Measurements from ENCODE around the gene GDF2.

Gene GDF2

GRCh38 chr10:47359626-47360418, 37.6 kb downstream of the GDF2 start:
- no peak for ATAC-seq
- no peak overlapping the region for H3K27ac Mint-ChIP-seq
- H3K27me3 Mint-ChIP-seq: no peaks in the 10 kb centered on the region
- H3K9me3 Mint-ChIP-seq: no peaks in the 10 kb centered on the region
- no peak overlapping the region for H3K4me3 Mint-ChIP-seq
- H3K4me1 Mint-ChIP-seq: no peaks in the 10 kb centered on the region
- DNase-seq: no peak

- no peak overlapping the region for H3K27ac Mint-ChIP-seq
Measured at GRCh38 chr10:47360419-47361040, 38.3 kb downstream of the GDF2 start.

GRCh38 chr10:47361293-47361692, 39.0 kb downstream of the GDF2 start:
- no peak for DNase-seq
- no peak overlapping the region for H3K27ac Mint-ChIP-seq
- no peak overlapping the region for H3K4me3 Mint-ChIP-seq
- H3K27me3 Mint-ChIP-seq: no peaks in the 10 kb centered on the region
- H3K9me3 Mint-ChIP-seq: no peaks in the 10 kb centered on the region
- no peaks in the 10 kb centered on the region for H3K4me1 Mint-ChIP-seq
- no peak for ATAC-seq

More at GRCh38 chr10:47360419-47361040, 38.3 kb downstream of the GDF2 start:
- peak; percentile 37 for ATAC-seq
- Mint-ChIP-seq H3K4me3 (no peak overlapping the region), H3K9me3 (no peaks in the 10 kb centered on the region), H3K27me3 (no peaks in the 10 kb centered on the region), H3K4me1 (no peaks in the 10 kb centered on the region)
- DNase-seq: no peak

- DNase-seq (no peak), ATAC-seq (no peak)
- Mint-ChIP-seq H3K4me3 (no peak overlapping the region), H3K9me3 (no peaks in the 10 kb centered on the region), H3K27me3 (no peaks in the 10 kb centered on the region), H3K27ac (no peak overlapping the region), H3K4me1 (no peaks in the 10 kb centered on the region)
Measured at GRCh38 chr10:47362199-47362598, 39.9 kb downstream of the GDF2 start.

GRCh38 chr10:47363781-47364180, 41.5 kb downstream of the GDF2 start:
- H3K4me1 Mint-ChIP-seq: no peaks in the 10 kb centered on the region
- no peak overlapping the region for H3K27ac Mint-ChIP-seq
- ATAC-seq: no peak

GRCh38 chr10:47364366-47364765, 42.1 kb downstream of the GDF2 start:
- no peaks in the 10 kb centered on the region for H3K9me3 Mint-ChIP-seq
- ATAC-seq (no peak), DNase-seq (no peak)
- no peak overlapping the region for H3K27ac Mint-ChIP-seq
- H3K4me1 Mint-ChIP-seq: no peaks in the 10 kb centered on the region
- H3K4me3 Mint-ChIP-seq: no peak overlapping the region
- no peaks in the 10 kb centered on the region for H3K27me3 Mint-ChIP-seq

More at GRCh38 chr10:47363781-47364180, 41.5 kb downstream of the GDF2 start:
- Mint-ChIP-seq H3K9me3 (no peaks in the 10 kb centered on the region), H3K27me3 (no peaks in the 10 kb centered on the region), H3K4me3 (no peak overlapping the region)
- no peak for DNase-seq

GRCh38 chr10:47364911-47365310, 42.7 kb downstream of the GDF2 start:
- Mint-ChIP-seq H3K4me3 (no peak overlapping the region), H3K4me1 (no peaks in the 10 kb centered on the region), H3K27ac (no peak overlapping the region), H3K9me3 (no peaks in the 10 kb centered on the region), H3K27me3 (no peaks in the 10 kb centered on the region)
- DNase-seq: no peak
- no peak for ATAC-seq

GRCh38 chr10:47365431-47366180, 43.4 kb downstream of the GDF2 start:
- no peak overlapping the region for H3K27ac Mint-ChIP-seq
- no peak for ATAC-seq

GRCh38 chr10:47366181-47366631, 44.0 kb downstream of the GDF2 start:
- Mint-ChIP-seq H3K27ac (no peak overlapping the region), H3K27me3 (no peaks in the 10 kb centered on the region), H3K4me3 (no peak overlapping the region), H3K4me1 (no peaks in the 10 kb centered on the region), H3K9me3 (no peaks in the 10 kb centered on the region)
- ATAC-seq (no peak), DNase-seq (no peak)

More at GRCh38 chr10:47365431-47366180, 43.4 kb downstream of the GDF2 start:
- no peaks in the 10 kb centered on the region for H3K9me3 Mint-ChIP-seq
- no peak overlapping the region for H3K4me3 Mint-ChIP-seq
- no peaks in the 10 kb centered on the region for H3K27me3 Mint-ChIP-seq
- DNase-seq: no peak
- no peaks in the 10 kb centered on the region for H3K4me1 Mint-ChIP-seq

GRCh38 chr10:47366731-47367460, 44.6 kb downstream of the GDF2 start:
- Mint-ChIP-seq H3K9me3 (no peaks in the 10 kb centered on the region), H3K4me3 (no peak overlapping the region), H3K4me1 (no peaks in the 10 kb centered on the region), H3K27me3 (no peaks in the 10 kb centered on the region), H3K27ac (no peak overlapping the region)
- DNase-seq (peak in 1 of 2 donors; percentile 2), ATAC-seq (no peak)

GRCh38 chr10:47367646-47368045, 45.4 kb downstream of the GDF2 start:
- Mint-ChIP-seq H3K4me1 (no peaks in the 10 kb centered on the region), H3K9me3 (no peaks in the 10 kb centered on the region), H3K27ac (no peak overlapping the region), H3K27me3 (no peaks in the 10 kb centered on the region), H3K4me3 (no peak overlapping the region)
- DNase-seq (no peak), ATAC-seq (no peak)

- Mint-ChIP-seq H3K27me3 (no peaks in the 10 kb centered on the region), H3K4me3 (no peak overlapping the region), H3K9me3 (no peaks in the 10 kb centered on the region), H3K27ac (no peak overlapping the region), H3K4me1 (no peaks in the 10 kb centered on the region)
- DNase-seq (peak in 1 of 2 donors; percentile 1), ATAC-seq (no peak)
Measured at GRCh38 chr10:47368431-47369180, 46.4 kb downstream of the GDF2 start.

GRCh38 chr10:47369251-47369894, 47.1 kb downstream of the GDF2 start:
- H3K9me3 Mint-ChIP-seq: no peaks in the 10 kb centered on the region
- H3K27ac Mint-ChIP-seq: no peak overlapping the region
- peak in 1 of 2 donors; percentile 1 for DNase-seq

GRCh38 chr10:47370015-47370767, 47.9 kb downstream of the GDF2 start:
- Mint-ChIP-seq H3K27me3 (peaks cover 2% of the 10 kb centered on the region), H3K9me3 (no peaks in the 10 kb centered on the region), H3K27ac (no peak overlapping the region), H3K4me1 (no peaks in the 10 kb centered on the region), H3K4me3 (no peak overlapping the region)
- peak in 1 of 2 donors; percentile 6 for DNase-seq
- no peak for ATAC-seq

More at GRCh38 chr10:47369251-47369894, 47.1 kb downstream of the GDF2 start:
- H3K4me3 Mint-ChIP-seq: no peak overlapping the region
- no peak for ATAC-seq
- H3K27me3 Mint-ChIP-seq: no peaks in the 10 kb centered on the region
- H3K4me1 Mint-ChIP-seq: no peaks in the 10 kb centered on the region
